ENCODE results near the gene C6orf58. TPM values are rescaled to one million over a fixed set of nuclear protein-coding genes. Genes with fewer than 3 reads are reported as not detected.
A peak's percentile ranks its signal among the peaks of the same experiment; 100 is the strongest.

Gene C6orf58
- polyA plus RNA-seq, 1 donor (not counting 4 experiments of a cell fraction or from before 2014, with no cell fraction given) = not detected

DNA sequence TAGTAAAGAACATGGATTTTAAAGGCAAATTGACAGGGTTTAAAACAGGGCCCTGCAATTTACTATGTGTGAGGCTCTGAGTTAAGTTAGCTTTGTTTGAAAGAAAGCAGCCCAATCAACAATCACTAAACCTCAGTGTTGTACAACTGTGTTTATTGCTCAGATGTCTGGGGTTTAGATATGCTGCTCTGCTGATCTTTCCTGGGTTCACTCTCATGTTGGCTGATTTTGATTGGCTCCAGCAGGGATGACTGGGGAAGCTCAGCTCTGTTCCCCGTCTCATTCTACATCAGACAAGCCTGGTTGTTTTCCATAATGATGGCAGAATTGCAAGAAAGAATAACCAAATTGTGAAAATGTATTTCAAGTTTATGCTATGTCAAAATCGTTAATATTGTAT lies 10.9 kb downstream of the C6orf58 start:
- H3K9me1 ChIP-seq (ENCODE audit: control insufficient read depth, extremely low read depth, insufficient read depth, low read length) = no peaks in the 10 kb centered on the region
- no peak overlapping the region for H3K4me2 ChIP-seq (ENCODE audit: control insufficient read depth, extremely low read depth, insufficient read depth, low read depth, low read length)
- H2AFZ ChIP-seq (ENCODE audit: control insufficient read depth, low read length) = no peak overlapping the region
- H3K36me3 ChIP-seq (ENCODE audit: control insufficient read depth in 2 of 2, extremely low read depth in 1 of 2, insufficient read depth in 2 of 2, low read length in 2 of 2) = no peaks in the 10 kb centered on the region
- no peak overlapping the region for H3K4me3 ChIP-seq (ENCODE audit: control insufficient read depth in 2 of 3, extremely low read depth in 1 of 3, insufficient read depth in 2 of 3, low read depth in 1 of 3, low read length in 3 of 3)
- DNase-seq (ENCODE audit: low read depth, low spot score) (no peak), FAIRE-seq (no peak)
- H4K20me1 ChIP-seq (ENCODE audit: control insufficient read depth, extremely low read depth, insufficient read depth, low read length) = no peaks in the 10 kb centered on the region
- no peak overlapping the region for H3K27ac ChIP-seq (ENCODE audit: control insufficient read depth, insufficient read depth, low read length)
- dilution Hi-C loops (cut with MboI; ENCODE audit: extremely low pct_ligation_motif_present, low sequenced_read_pairs) = no loop called here
- H3K27me3 ChIP-seq (ENCODE audit: control insufficient read depth, extremely low read depth, insufficient read depth, low read length) = no peaks in the 10 kb centered on the region
- H3K9ac ChIP-seq (ENCODE audit: control insufficient read depth, extremely low read depth, insufficient read depth, low read length) = no peak overlapping the region
- no peak for TF ChIP-seq EZH2 (IDR thresholded peaks at IDR 0.05; ENCODE audit: low read length)
- no peaks in the 10 kb centered on the region for H3K79me2 ChIP-seq (ENCODE audit: control insufficient read depth, insufficient read depth, low read length)
- H3K9me3 ChIP-seq (ENCODE audit: control insufficient read depth, low read depth, low read length) = no peaks in the 10 kb centered on the region
- H3K4me1 ChIP-seq (ENCODE audit: control insufficient read depth, extremely low read depth, insufficient read depth, low read length) = peaks cover 34% of the 10 kb centered on the region

DNA sequence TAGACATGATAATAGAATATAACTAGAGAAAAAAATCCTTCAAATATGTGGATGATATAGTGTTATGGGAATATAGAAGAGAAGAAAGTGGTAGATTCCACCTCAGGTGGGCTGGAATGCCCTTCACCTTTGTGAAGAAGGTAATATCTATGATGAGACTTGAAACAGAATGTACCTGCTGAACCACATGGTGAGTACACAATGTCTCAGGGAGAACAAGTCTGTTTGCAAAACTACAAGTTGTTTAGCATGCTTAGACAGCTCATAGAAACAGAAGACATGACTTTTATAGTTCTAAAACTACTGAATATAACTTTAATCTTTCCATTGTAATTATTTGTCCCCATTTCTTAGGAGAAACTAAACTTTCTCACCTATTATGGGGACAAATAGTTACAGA lies 12.2 kb downstream of the C6orf58 start:
- Histone ChIP-seq H3K4me1 (ENCODE audit: control insufficient read depth, extremely low read depth, insufficient read depth, low read length) (peaks cover 26% of the 10 kb centered on the region), H3K4me2 (ENCODE audit: control insufficient read depth, extremely low read depth, insufficient read depth, low read depth, low read length) (peak overlapping the region; percentile 14), H3K27me3 (ENCODE audit: control insufficient read depth, extremely low read depth, insufficient read depth, low read length) (no peaks in the 10 kb centered on the region), H3K9ac (ENCODE audit: control insufficient read depth, extremely low read depth, insufficient read depth, low read length) (no peak overlapping the region), H3K79me2 (ENCODE audit: control insufficient read depth, insufficient read depth, low read length) (no peaks in the 10 kb centered on the region), H3K27ac (ENCODE audit: control insufficient read depth, insufficient read depth, low read length) (no peak overlapping the region), H3K9me1 (ENCODE audit: control insufficient read depth, extremely low read depth, insufficient read depth, low read length) (no peaks in the 10 kb centered on the region), H3K36me3 (ENCODE audit: control insufficient read depth in 2 of 2, extremely low read depth in 1 of 2, insufficient read depth in 2 of 2, low read length in 2 of 2) (no peaks in the 10 kb centered on the region), H3K9me3 (ENCODE audit: control insufficient read depth, low read depth, low read length) (no peaks in the 10 kb centered on the region), H3K4me3 (ENCODE audit: control insufficient read depth in 2 of 3, extremely low read depth in 1 of 3, insufficient read depth in 2 of 3, low read depth in 1 of 3, low read length in 3 of 3) (no peak overlapping the region), H4K20me1 (ENCODE audit: control insufficient read depth, extremely low read depth, insufficient read depth, low read length) (no peaks in the 10 kb centered on the region), H2AFZ (ENCODE audit: control insufficient read depth, low read length) (peak overlapping the region; percentile 32)
- dilution Hi-C loops (cut with MboI; ENCODE audit: extremely low pct_ligation_motif_present, low sequenced_read_pairs) = no loop called here
- no peak for DNase-seq (ENCODE audit: low read depth, low spot score)
- FAIRE-seq = peak; percentile 20
- TF ChIP-seq, protein P1, sequence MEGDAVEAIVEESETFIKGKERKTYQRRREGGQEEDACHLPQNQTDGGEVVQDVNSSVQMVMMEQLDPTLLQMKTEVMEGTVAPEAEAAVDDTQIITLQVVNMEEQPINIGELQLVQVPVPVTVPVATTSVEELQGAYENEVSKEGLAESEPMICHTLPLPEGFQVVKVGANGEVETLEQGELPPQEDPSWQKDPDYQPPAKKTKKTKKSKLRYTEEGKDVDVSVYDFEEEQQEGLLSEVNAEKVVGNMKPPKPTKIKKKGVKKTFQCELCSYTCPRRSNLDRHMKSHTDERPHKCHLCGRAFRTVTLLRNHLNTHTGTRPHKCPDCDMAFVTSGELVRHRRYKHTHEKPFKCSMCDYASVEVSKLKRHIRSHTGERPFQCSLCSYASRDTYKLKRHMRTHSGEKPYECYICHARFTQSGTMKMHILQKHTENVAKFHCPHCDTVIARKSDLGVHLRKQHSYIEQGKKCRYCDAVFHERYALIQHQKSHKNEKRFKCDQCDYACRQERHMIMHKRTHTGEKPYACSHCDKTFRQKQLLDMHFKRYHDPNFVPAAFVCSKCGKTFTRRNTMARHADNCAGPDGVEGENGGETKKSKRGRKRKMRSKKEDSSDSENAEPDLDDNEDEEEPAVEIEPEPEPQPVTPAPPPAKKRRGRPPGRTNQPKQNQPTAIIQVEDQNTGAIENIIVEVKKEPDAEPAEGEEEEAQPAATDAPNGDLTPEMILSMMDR (optimal IDR thresholded peaks at IDR 0.05 in 1 of 3, IDR thresholded peaks at IDR 0.05 in 1 of 3, conservative IDR thresholded peaks at IDR 0.05 in 1 of 3; ENCODE audit: extremely low read depth in 1 of 3, insufficient read depth in 2 of 3, low read length in 3 of 3) = no peak
- no peak for TF ChIP-seq EZH2 (IDR thresholded peaks at IDR 0.05; ENCODE audit: low read length)

DNA sequence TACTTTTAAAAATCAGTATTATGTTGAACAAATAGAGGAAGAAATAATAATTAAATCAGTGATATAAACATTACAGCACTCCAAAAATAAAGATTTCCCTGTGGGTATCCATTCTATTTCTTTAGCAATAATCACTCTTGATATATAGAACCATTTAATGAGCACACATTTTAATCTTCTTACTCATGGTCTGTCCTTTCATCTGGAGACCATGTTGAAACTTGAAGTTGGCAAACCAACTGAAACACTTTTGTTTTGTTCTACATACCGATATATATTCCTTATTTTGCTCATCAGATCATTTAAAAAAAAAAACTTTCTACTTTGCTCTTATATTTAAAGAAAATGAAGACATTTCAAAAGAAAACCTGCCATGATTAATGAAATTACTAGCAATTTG lies 13.4 kb downstream of the C6orf58 start:
- H3K9me1 ChIP-seq (ENCODE audit: control insufficient read depth, extremely low read depth, insufficient read depth, low read length) = no peaks in the 10 kb centered on the region
- no peak overlapping the region for H3K27ac ChIP-seq (ENCODE audit: control insufficient read depth, insufficient read depth, low read length)
- H3K27me3 ChIP-seq (ENCODE audit: control insufficient read depth, extremely low read depth, insufficient read depth, low read length) = no peaks in the 10 kb centered on the region
- no peaks in the 10 kb centered on the region for H4K20me1 ChIP-seq (ENCODE audit: control insufficient read depth, extremely low read depth, insufficient read depth, low read length)
- peaks cover 26% of the 10 kb centered on the region for H3K4me1 ChIP-seq (ENCODE audit: control insufficient read depth, extremely low read depth, insufficient read depth, low read length)
- no peaks in the 10 kb centered on the region for H3K9me3 ChIP-seq (ENCODE audit: control insufficient read depth, low read depth, low read length)
- no peak for FAIRE-seq
- peak overlapping the region; percentile 53 for H3K4me2 ChIP-seq (ENCODE audit: control insufficient read depth, extremely low read depth, insufficient read depth, low read depth, low read length)
- H3K4me3 ChIP-seq (ENCODE audit: control insufficient read depth in 2 of 3, extremely low read depth in 1 of 3, insufficient read depth in 2 of 3, low read depth in 1 of 3, low read length in 3 of 3) = no peak overlapping the region
- H3K9ac ChIP-seq (ENCODE audit: control insufficient read depth, extremely low read depth, insufficient read depth, low read length) = no peak overlapping the region
- no peak for DNase-seq (ENCODE audit: low read depth, low spot score)
- H3K36me3 ChIP-seq (ENCODE audit: control insufficient read depth in 2 of 2, extremely low read depth in 1 of 2, insufficient read depth in 2 of 2, low read length in 2 of 2) = no peaks in the 10 kb centered on the region
- dilution Hi-C loops (cut with MboI; ENCODE audit: extremely low pct_ligation_motif_present, low sequenced_read_pairs) = no loop called here
- no peak overlapping the region for H2AFZ ChIP-seq (ENCODE audit: control insufficient read depth, low read length)
- TF ChIP-seq, protein P1 (optimal IDR thresholded peaks at IDR 0.05 in 1 of 3, IDR thresholded peaks at IDR 0.05 in 1 of 3, conservative IDR thresholded peaks at IDR 0.05 in 1 of 3; ENCODE audit: extremely low read depth in 1 of 3, insufficient read depth in 2 of 3, low read length in 3 of 3) = no peak
- TF ChIP-seq EZH2 (IDR thresholded peaks at IDR 0.05; ENCODE audit: low read length) = no peak
- H3K79me2 ChIP-seq (ENCODE audit: control insufficient read depth, insufficient read depth, low read length) = no peaks in the 10 kb centered on the region
